HUES64 (cell line): ENCODE data around the gene LDHB. TPM values are rescaled to one million over a fixed set of nuclear protein-coding genes. Genes with fewer than 3 reads are reported as not detected.
A peak's percentile ranks its signal among the peaks of the same experiment; 100 is the strongest.

Experiments
- H3K27ac ChIP-seq: 2 replicates; pipeline ENCODE4 v1.7.0; 2013; ENCODE audit warnings: low read depth, low read length, inconsistent platforms
- H3K27me3 ChIP-seq: 2 replicates; pipeline ENCODE4 v1.6.1; 2013; ENCODE audit warnings: mild to moderate bottlenecking, low read length; ENCODE audit not compliant: insufficient read depth
- H3K36me3 ChIP-seq: 2 replicates; pipeline ENCODE4 v1.6.1; 2013; ENCODE audit warnings: mild to moderate bottlenecking, low read length; ENCODE audit not compliant: insufficient read depth
- H3K4me1 ChIP-seq: 2 replicates; pipeline ENCODE4 v1.6.1; 2013; ENCODE audit warnings: mild to moderate bottlenecking, low read length, moderate library complexity; ENCODE audit not compliant: insufficient read depth
- H3K4me3 ChIP-seq: 2 replicates; pipeline ENCODE4 v1.5.1; 2013; ENCODE audit warnings: mild to moderate bottlenecking, low read length, moderate library complexity
- H3K9ac ChIP-seq: 2 replicates; pipeline ENCODE4 v1.6.1; 2013; ENCODE audit warnings: mild to moderate bottlenecking, low read depth, low read length
- H3K9me3 ChIP-seq: 2 replicates; pipeline ENCODE4 v1.6.1; 2013; ENCODE audit warnings: low read depth, low read length; ENCODE audit not compliant: insufficient read depth
- WGBS: fragments of 150-250, 120-280 bp; methylation state at CpG from one replicate; pipeline ENCODE4 v1.1.7; 2013; ENCODE audit warnings: missing lambda C conversion rate; 5-methylcytosine and 5-hydroxymethylcytosine counted together
- polyA plus RNA-seq, 2 experiments: library from polyadenylated mRNA; stranded (reverse); fragments of 50-300 nt; gene quantifications; one replicate each; pipeline ENCODE4 v1.2.3, GENCODE V29; 2013

Gene LDHB
- polyA plus RNA-seq (2013, experiment 1 of 2), result 1,140 TPM
- 1,162 TPM for polyA plus RNA-seq (2013, experiment 2 of 2)

DNA sequence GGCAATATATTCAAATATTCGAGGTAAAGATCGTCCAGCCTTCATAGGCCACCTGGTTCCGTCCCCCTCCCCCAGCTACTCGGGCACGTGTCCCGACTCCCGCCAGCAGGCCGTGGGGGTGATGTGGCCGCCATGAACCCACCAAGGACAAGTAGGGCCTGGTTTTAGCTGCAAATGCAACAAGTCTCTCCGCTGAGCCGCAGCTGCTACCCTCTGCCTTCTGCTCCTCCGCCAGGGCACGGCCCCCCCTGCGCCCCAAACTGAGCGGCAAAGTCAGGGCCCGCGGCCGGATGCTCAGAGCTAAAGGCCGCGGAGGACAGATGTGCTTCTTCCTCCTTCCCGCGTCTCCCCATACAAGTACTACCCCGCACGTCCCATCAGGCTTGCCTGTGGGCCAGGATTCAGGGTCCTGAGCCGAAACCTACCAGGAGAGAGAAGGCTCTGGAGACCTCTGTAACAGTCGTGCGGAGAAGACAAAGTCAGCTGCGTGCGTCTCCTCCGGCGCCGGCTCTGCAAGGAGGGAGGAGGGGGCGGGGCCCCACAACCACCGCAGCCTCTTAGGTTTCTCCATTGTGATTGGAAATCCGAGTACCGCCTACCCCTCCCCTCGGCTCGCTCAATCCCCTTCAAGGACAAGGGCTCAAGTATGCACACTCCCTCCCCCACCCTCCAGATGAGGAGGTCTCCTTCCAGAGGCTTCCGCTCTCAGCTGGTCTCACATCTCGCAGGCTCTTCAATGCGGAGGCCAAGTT is at the start of gene LDHB:
Gene LDHB, minus strand, starts transcription at position 517 of the 752 bp plus-strand sequence. CDS start 3,171 bp downstream, outside the sequence.
- Histone ChIP-seq H3K9ac (peak within 1 kb of the TSS; percentile 99), H3K4me1 (peaks cover 29% of the 10 kb centered on the region), H3K4me3 (peak within 1 kb of the TSS; percentile 86), H3K27me3 (no peaks in the 10 kb centered on the region), H3K27ac (peak within 1 kb of the TSS; percentile 90), H3K9me3 (no peaks in the 10 kb centered on the region), H3K36me3 (peaks cover 42% of the 10 kb centered on the region)
- WGBS, result under 1% methylated on average over 41 of the region's 41 CpGs

DNA sequence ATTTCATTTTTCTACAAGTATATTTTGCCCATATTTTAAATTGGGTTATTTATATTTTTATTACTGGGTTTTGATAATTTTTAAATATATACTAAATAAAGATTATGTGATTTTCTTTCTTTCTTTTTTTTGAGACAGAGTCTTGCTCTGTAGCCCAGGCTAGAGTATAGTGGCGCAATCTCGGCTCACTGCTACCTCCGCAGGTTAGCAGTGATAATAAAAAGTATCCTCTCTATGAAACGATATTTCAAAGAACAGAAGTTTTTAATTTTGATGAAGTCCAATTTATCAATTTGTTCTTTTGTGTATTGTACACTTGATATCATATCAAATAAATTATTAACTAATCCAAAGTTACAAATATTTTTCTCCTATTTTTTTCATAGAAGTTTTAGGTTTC is 47.2 kb upstream of the LDHB start:
- Histone ChIP-seq H3K27ac (no peak overlapping the region), H3K9me3 (no peaks in the 10 kb centered on the region), H3K27me3 (no peaks in the 10 kb centered on the region), H3K4me1 (no peaks in the 10 kb centered on the region), H3K36me3 (no peaks in the 10 kb centered on the region), H3K4me3 (no peak overlapping the region), H3K9ac (no peak overlapping the region)
- 100% methylated on average over 4 of the region's 4 CpGs for WGBS

DNA sequence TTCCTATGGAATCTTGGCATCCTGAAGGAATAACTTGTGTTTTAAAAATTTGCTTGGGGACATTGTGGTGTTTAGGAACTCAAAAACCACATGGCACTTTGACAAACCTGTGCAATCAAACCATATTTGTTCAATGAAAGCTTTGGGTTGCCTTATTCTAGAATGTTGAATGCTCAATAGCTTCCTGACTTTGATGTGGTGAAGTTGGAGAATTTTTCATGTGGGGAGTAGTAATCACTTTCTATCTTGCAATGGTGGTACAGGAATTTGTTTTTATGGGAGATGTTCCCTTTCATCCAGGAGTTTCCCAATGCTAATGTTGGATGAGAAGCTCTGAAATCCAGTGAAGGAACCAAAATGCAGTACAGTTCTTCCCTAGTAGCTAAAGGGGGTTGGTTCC is 42.2 kb upstream of the LDHB start:
- Histone ChIP-seq H3K27ac (no peak overlapping the region), H3K9me3 (no peaks in the 10 kb centered on the region), H3K4me1 (no peaks in the 10 kb centered on the region; the same call in 1 of the 2 replicates), H3K4me3 (no peak overlapping the region), H3K9ac (no peak overlapping the region), H3K27me3 (no peaks in the 10 kb centered on the region), H3K36me3 (no peaks in the 10 kb centered on the region)

DNA sequence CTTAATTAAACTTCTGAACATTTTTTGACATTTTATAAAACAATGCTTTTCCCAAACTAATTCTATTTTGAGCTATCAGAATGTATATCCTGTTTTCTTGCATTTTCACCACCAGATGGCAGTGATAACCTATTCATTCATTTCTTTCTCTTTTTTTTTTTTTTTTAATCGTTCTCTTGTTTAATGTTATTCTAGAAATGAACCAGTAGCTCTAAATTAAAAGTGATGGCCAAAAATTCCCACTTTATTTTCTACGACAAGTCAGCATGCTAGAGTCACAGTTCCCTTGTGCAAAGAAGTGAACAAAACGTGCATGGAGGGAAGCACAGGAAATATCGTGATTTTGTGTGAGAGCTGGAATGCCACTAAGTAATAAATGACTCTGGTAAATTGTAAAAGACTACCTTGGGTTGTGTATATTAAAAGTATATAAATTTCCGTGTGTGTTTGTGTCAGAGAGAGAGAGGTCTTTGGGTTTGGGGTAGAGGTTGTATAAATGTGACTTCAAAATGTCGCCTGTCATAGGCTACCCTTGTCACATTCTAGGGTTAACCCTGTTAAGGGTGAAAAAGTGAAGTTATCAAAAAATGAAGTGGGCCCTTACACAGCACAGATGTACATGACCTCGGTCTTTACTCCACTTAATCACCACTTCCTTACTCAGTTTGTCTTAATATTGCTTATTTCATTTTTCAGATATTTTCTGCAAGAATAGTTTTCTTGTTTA is 40.4 kb upstream of the LDHB start:
- no peak overlapping the region for H3K4me3 ChIP-seq
- no peaks in the 10 kb centered on the region for H3K9me3 ChIP-seq
- 62% methylated on average over 5 of the region's 7 CpGs for WGBS

DNA sequence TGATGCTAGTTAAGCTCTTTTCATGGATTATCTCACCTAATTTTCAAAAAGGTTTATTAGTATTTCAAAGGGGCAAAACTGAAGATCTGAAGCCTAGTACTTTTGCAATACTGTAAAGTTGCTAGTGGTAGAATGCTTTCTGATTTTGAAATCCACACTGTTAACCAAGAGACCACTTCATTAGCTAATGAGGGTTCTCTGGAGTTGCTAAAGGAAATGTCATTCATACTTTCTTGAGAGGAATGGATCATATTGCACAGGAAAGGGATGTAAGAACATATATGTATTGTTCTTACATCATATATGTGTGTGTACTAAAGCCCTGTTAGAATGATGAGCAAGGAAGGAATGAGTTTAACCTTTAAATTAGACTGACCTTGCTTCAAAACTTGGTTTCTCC is 39.0 kb upstream of the LDHB start:
- Histone ChIP-seq H3K4me3 (no peak overlapping the region), H3K4me1 (no peaks in the 10 kb centered on the region; the same call in 1 of the 2 replicates), H3K27me3 (no peaks in the 10 kb centered on the region), H3K9me3 (no peaks in the 10 kb centered on the region), H3K36me3 (no peaks in the 10 kb centered on the region), H3K9ac (no peak overlapping the region), H3K27ac (no peak overlapping the region)

More for the DNA sequence above, 40.4 kb upstream of the LDHB start:
- Histone ChIP-seq H3K27me3 (no peaks in the 10 kb centered on the region), H3K9ac (no peak overlapping the region), H3K36me3 (no peaks in the 10 kb centered on the region), H3K27ac (no peak overlapping the region), H3K4me1 (no peaks in the 10 kb centered on the region; the same call in 1 of the 2 replicates)

DNA sequence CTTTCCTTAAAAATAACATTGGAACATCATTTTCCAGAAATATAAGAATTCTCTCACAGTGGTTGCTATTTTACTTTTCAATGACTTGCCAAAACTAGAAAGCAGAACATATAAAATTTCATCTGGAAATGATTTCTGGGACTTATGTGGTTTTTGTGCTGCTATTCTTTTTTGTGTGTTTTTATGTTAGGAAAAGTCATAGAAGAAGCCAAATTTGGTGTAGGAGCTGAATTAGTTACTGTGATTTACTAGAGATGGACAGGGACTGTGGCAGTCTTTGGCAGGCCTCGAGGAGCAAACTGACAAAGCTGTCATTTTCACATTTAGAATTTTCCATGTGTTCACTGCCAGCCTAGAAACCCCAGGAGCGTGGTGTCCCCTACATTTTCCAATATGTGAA is 38.3 kb upstream of the LDHB start:
- Histone ChIP-seq H3K36me3 (no peaks in the 10 kb centered on the region), H3K9ac (no peak overlapping the region), H3K27ac (no peak overlapping the region), H3K4me3 (no peak overlapping the region), H3K4me1 (no peaks in the 10 kb centered on the region; the same call in 1 of the 2 replicates), H3K27me3 (no peaks in the 10 kb centered on the region), H3K9me3 (no peaks in the 10 kb centered on the region)
- WGBS, result 85% methylated on average over 2 of the region's 2 CpGs

DNA sequence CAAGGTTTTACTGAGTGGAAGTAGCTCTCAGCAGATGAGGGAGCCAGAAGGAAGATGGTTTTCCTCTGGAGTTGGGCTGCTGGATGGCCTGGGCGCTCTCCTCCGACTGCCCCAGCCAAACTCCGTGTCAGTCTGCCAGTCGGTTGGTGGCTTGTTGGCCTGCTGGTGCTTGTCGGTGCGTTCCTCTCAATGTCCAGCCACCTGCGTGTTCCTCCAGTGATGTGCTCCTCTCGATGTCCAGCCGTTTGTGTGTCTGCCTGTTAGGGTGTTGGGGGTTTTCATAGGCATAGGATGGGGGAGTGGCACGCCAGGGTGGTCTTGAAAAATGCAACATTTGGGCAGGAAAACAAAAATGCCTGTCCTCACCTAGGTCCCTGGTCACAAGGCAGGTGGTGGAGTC is 37.0 kb upstream of the LDHB start:
- H3K27me3 ChIP-seq, result no peaks in the 10 kb centered on the region
- H3K27ac ChIP-seq, result no peak overlapping the region
- H3K4me1 ChIP-seq, result no peaks in the 10 kb centered on the region; the same call in 1 of the 2 replicates
- no peaks in the 10 kb centered on the region for H3K36me3 ChIP-seq
- H3K4me3 ChIP-seq, result no peak overlapping the region
- no peak overlapping the region for H3K9ac ChIP-seq
- H3K9me3 ChIP-seq, result no peaks in the 10 kb centered on the region
- WGBS, result 91% methylated on average over 10 of the region's 10 CpGs

DNA sequence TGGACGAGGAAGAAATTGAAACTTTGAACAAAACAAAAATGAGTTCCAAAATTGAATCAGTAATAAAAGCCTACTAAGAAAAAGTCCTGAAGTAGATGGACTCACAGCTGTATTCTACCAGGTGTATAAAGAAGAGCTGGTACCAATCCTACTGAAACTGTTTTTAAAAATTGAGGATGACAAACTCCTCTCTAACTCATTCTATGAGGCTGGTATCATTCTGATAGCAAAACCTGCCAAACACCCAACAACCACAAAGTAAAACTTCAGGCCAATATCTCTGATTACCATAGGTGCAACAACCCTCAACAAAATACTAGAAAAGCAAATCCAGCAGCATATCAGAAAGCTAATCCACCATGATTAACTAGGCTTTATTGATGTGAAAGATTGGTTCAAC is 33.9 kb upstream of the LDHB start:
- H3K27me3 ChIP-seq, result no peaks in the 10 kb centered on the region
- no peaks in the 10 kb centered on the region; the same call in 1 of the 2 replicates for H3K4me1 ChIP-seq
- no peak overlapping the region for H3K4me3 ChIP-seq
- H3K9me3 ChIP-seq, result 0 out of 2 replicates have a peak, but pooled peaks cover 7% of the 10 kb centered on the region
- H3K36me3 ChIP-seq, result no peaks in the 10 kb centered on the region
- H3K27ac ChIP-seq, result no peak overlapping the region
- H3K9ac ChIP-seq, result no peak overlapping the region
- no CpG with 5 or more reads among the region's 1 CpG for WGBS

DNA sequence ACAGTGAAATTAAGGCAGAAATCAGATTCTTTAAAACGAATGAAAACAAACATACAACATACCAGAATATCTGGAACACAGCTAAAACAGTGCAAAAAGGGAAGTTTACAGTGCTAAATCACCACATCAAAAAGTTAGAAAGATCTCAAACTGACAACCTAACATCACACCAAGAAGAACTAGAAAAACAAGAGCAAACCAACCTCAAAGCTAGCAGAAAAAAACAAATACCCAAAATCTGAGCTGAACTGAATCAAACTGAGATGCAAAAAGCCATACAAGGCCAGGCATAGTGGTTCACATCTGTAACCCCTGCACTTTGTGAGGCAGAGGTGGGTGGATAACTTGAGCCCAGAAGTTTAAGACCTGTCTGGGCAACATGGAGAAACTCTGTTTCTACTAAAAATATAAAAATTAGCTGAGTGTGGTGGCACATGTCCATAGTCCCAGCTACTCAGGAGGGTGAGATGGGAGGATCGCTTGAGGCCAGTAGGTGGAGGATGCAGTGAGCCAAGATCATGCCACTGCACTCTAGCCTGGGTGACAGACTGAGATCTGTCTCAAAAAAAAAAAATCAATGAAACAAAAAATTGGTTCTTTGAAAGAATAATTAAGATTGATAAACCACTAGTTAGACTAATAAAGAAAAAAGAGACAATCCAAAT is 33.2 kb upstream of the LDHB start:
- H3K9me3 ChIP-seq, result 0 out of 2 replicates have a peak, but pooled peaks cover 7% of the 10 kb centered on the region
- H3K27ac ChIP-seq, result no peak overlapping the region
- no peaks in the 10 kb centered on the region for H3K27me3 ChIP-seq
- H3K4me1 ChIP-seq, result no peaks in the 10 kb centered on the region; the same call in 1 of the 2 replicates
- no peaks in the 10 kb centered on the region for H3K36me3 ChIP-seq
- WGBS, result 90% methylated on average over 2 of the region's 2 CpGs
- H3K4me3 ChIP-seq, result no peak overlapping the region
- no peak overlapping the region for H3K9ac ChIP-seq

DNA sequence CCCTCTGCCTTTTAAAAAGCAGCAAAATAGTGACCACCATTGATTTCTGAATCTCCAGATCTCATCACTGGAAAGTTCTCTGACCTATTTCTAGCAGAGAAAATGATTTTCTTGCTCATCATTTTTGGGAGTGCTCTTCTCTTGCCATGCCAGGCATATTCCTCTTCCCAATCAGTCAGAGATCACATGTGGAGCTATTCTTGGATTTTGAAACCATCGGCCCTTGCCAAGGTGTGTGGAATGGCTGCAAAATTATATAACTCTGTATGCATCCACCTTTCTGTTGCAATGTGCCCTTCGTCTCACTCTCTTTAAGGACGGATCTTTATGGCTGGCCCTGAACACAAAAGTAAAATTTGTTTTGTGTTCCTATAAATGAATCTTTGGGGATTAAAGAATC is 25.5 kb upstream of the LDHB start:
- H3K9ac ChIP-seq, result no peak overlapping the region
- H3K4me1 ChIP-seq, result no peaks in the 10 kb centered on the region
- no peak overlapping the region for H3K27ac ChIP-seq
- no peaks in the 10 kb centered on the region for H3K27me3 ChIP-seq
- H3K9me3 ChIP-seq, result 0 out of 2 replicates have a peak, but pooled peaks cover under 1% of the 10 kb centered on the region
- no peaks in the 10 kb centered on the region for H3K36me3 ChIP-seq
- no peak overlapping the region for H3K4me3 ChIP-seq
- WGBS, result 88% methylated on average over 3 of the region's 3 CpGs

DNA sequence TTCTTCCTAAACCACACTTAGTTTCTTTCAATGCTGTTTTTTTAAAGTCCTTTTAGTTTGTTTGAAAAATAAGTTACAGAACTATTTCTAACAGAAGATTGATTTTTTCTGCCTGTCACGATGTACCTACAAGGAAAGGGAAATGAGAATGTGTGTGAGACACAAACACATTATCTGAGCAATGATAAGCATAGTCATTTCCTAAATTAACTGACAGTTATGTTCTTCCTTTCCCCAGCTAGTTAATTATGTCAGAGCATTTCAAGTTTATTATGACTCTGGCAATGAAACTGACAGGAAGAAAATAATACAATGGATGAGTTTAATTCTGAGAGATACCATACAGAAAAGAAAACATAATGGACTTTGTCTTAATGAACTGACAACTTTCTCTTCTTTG is 21.3 kb upstream of the LDHB start:
- no peaks in the 10 kb centered on the region for H3K9me3 ChIP-seq
- H3K27me3 ChIP-seq, result no peaks in the 10 kb centered on the region
- H3K27ac ChIP-seq, result no peak overlapping the region
- no CpG with 5 or more reads among the region's 1 CpG for WGBS
- H3K4me1 ChIP-seq, result no peaks in the 10 kb centered on the region
- H3K4me3 ChIP-seq, result no peak overlapping the region
- H3K9ac ChIP-seq, result no peak overlapping the region
- H3K36me3 ChIP-seq, result no peaks in the 10 kb centered on the region
